Measurements from ENCODE around the gene UBAP1L.
A peak's percentile ranks its signal among the peaks of the same experiment; 100 is the strongest.
"Not testable (repeated sequence)": the region's sequence is repeated elsewhere in the genome, so short reads cannot be mapped to it uniquely, and the experiment has no call there.

Gene UBAP1L

GRCh38 chr15:65054333-65055200 is 60.4 kb downstream of the UBAP1L start:
- Histone ChIP-seq H3K4me1 (ENCODE audit: insufficient read depth, low read length) (no peaks in the 10 kb centered on the region), H3K9me3 (ENCODE audit: insufficient read depth, low read depth, low read length) (no peaks in the 10 kb centered on the region), H3K4me3 (ENCODE audit: low read length) (no peak overlapping the region), H3K9ac (ENCODE audit: low read depth, low read length) (no peak overlapping the region), H3K36me3 (ENCODE audit: insufficient read depth, low read length) (peaks cover 4% of the 10 kb centered on the region; the same call in 1 of the 2 replicates), H3K27ac (ENCODE audit: low read depth, low read length) (no peak overlapping the region), H3K27me3 (ENCODE audit: insufficient read depth, low read length) (no peaks in the 10 kb centered on the region)
- 80% methylated on average over 26 of the region's 26 CpGs for WGBS

GRCh38 chr15:65052956-65053355 is 62.0 kb downstream of the UBAP1L start:
- Histone ChIP-seq H3K27ac (ENCODE audit: low read depth, low read length) (no peak overlapping the region), H3K4me3 (ENCODE audit: low read length) (no peak overlapping the region), H3K36me3 (ENCODE audit: insufficient read depth, low read length) (no peaks in the 10 kb centered on the region), H3K4me1 (ENCODE audit: insufficient read depth, low read length) (no peaks in the 10 kb centered on the region), H3K27me3 (ENCODE audit: insufficient read depth, low read length) (no peaks in the 10 kb centered on the region), H3K9me3 (ENCODE audit: insufficient read depth, low read depth, low read length) (no peaks in the 10 kb centered on the region), H3K9ac (ENCODE audit: low read depth, low read length) (no peak overlapping the region)
- 94% methylated on average over 2 of the region's 2 CpGs for WGBS

- no peak overlapping the region for H3K27ac ChIP-seq (ENCODE audit: low read depth, low read length)
- no peak overlapping the region for H3K9ac ChIP-seq (ENCODE audit: low read depth, low read length)
- no peaks in the 10 kb centered on the region for H3K4me1 ChIP-seq (ENCODE audit: insufficient read depth, low read length)
- H3K9me3 ChIP-seq (ENCODE audit: insufficient read depth, low read depth, low read length) = no peaks in the 10 kb centered on the region
- H3K4me3 ChIP-seq (ENCODE audit: low read length) = no peak overlapping the region
- no peaks in the 10 kb centered on the region for H3K27me3 ChIP-seq (ENCODE audit: insufficient read depth, low read length)
- H3K36me3 ChIP-seq (ENCODE audit: insufficient read depth, low read length) = no peaks in the 10 kb centered on the region
- 96% methylated on average over 2 of the region's 2 CpGs for WGBS
Observed at GRCh38 chr15:65051266-65051665, 63.7 kb downstream of the UBAP1L start.

GRCh38 chr15:65050270-65050669 is 64.7 kb downstream of the UBAP1L start:
- H3K4me3 ChIP-seq (ENCODE audit: low read length) = no peak overlapping the region
- WGBS = 94% methylated on average over 4 of the region's 4 CpGs
- no peaks in the 10 kb centered on the region for H3K4me1 ChIP-seq (ENCODE audit: insufficient read depth, low read length)
- H3K36me3 ChIP-seq (ENCODE audit: insufficient read depth, low read length) = no peaks in the 10 kb centered on the region
- no peaks in the 10 kb centered on the region for H3K27me3 ChIP-seq (ENCODE audit: insufficient read depth, low read length)
- no peaks in the 10 kb centered on the region for H3K9me3 ChIP-seq (ENCODE audit: insufficient read depth, low read depth, low read length)
- H3K9ac ChIP-seq (ENCODE audit: low read depth, low read length) = no peak overlapping the region
- no peak overlapping the region for H3K27ac ChIP-seq (ENCODE audit: low read depth, low read length)

GRCh38 chr15:65049418-65049840 is 65.6 kb downstream of the UBAP1L start:
- H3K27ac ChIP-seq (ENCODE audit: low read depth, low read length) = no peak overlapping the region
- H3K9me3 ChIP-seq (ENCODE audit: insufficient read depth, low read depth, low read length) = no peaks in the 10 kb centered on the region
- no peaks in the 10 kb centered on the region for H3K4me1 ChIP-seq (ENCODE audit: insufficient read depth, low read length)
- 9% methylated on average over 19 of the region's 19 CpGs for WGBS
- H3K36me3 ChIP-seq (ENCODE audit: insufficient read depth, low read length) = no peaks in the 10 kb centered on the region
- no peaks in the 10 kb centered on the region for H3K27me3 ChIP-seq (ENCODE audit: insufficient read depth, low read length)
- no peak overlapping the region for H3K9ac ChIP-seq (ENCODE audit: low read depth, low read length)
- peak overlapping the region; percentile 28 for H3K4me3 ChIP-seq (ENCODE audit: low read length)

- H3K27me3 ChIP-seq (ENCODE audit: insufficient read depth, low read length) = no peaks in the 10 kb centered on the region
- H3K27ac ChIP-seq (ENCODE audit: low read depth, low read length) = no peak overlapping the region
- no peaks in the 10 kb centered on the region for H3K9me3 ChIP-seq (ENCODE audit: insufficient read depth, low read depth, low read length)
- WGBS = 95% methylated on average over 2 of the region's 2 CpGs
- H3K4me3 ChIP-seq (ENCODE audit: low read length) = no peak overlapping the region
- no peaks in the 10 kb centered on the region for H3K36me3 ChIP-seq (ENCODE audit: insufficient read depth, low read length)
- no peak overlapping the region for H3K9ac ChIP-seq (ENCODE audit: low read depth, low read length)
- H3K4me1 ChIP-seq (ENCODE audit: insufficient read depth, low read length) = no peaks in the 10 kb centered on the region
Observed at GRCh38 chr15:65048241-65048640, 66.8 kb downstream of the UBAP1L start.

GRCh38 chr15:65044724-65045481 is 70.1 kb downstream of the UBAP1L start, which contains the start of gene SLC51B:
SLC51B (plus strand) TSS chr15:65045387; CDS start chr15:65050005, 4,618 bp downstream.
- no peak within 1 kb of the TSS for H3K27ac ChIP-seq (ENCODE audit: low read depth, low read length)
- no peaks in the 10 kb centered on the region for H3K9me3 ChIP-seq (ENCODE audit: insufficient read depth, low read depth, low read length)
- H3K36me3 ChIP-seq (ENCODE audit: insufficient read depth, low read length) = no peaks in the 10 kb centered on the region
- no peak within 1 kb of the TSS for H3K9ac ChIP-seq (ENCODE audit: low read depth, low read length)
- no peak within 1 kb of the TSS for H3K4me3 ChIP-seq (ENCODE audit: low read length)
- WGBS = 88% methylated on average over 7 of the region's 7 CpGs
- H3K4me1 ChIP-seq (ENCODE audit: insufficient read depth, low read length) = no peaks in the 10 kb centered on the region
- no peaks in the 10 kb centered on the region for H3K27me3 ChIP-seq (ENCODE audit: insufficient read depth, low read length)

GRCh38 chr15:65044218-65044617 is 70.8 kb downstream of the UBAP1L start:
- not testable (repeated sequence) for H3K4me3 ChIP-seq (ENCODE audit: low read length); H3K9me3 ChIP-seq (ENCODE audit: insufficient read depth, low read depth, low read length); H3K27ac ChIP-seq (ENCODE audit: low read depth, low read length); H3K9ac ChIP-seq (ENCODE audit: low read depth, low read length); H3K36me3 ChIP-seq (ENCODE audit: insufficient read depth, low read length); H3K27me3 ChIP-seq (ENCODE audit: insufficient read depth, low read length); H3K4me1 ChIP-seq (ENCODE audit: insufficient read depth, low read length)
- 92% methylated on average over 5 of the region's 5 CpGs for WGBS

- Histone ChIP-seq H3K4me3 (ENCODE audit: low read length) (no peak overlapping the region), H3K36me3 (ENCODE audit: insufficient read depth, low read length) (no peaks in the 10 kb centered on the region), H3K9me3 (ENCODE audit: insufficient read depth, low read depth, low read length) (no peaks in the 10 kb centered on the region), H3K27me3 (ENCODE audit: insufficient read depth, low read length) (no peaks in the 10 kb centered on the region), H3K4me1 (ENCODE audit: insufficient read depth, low read length) (no peaks in the 10 kb centered on the region), H3K27ac (ENCODE audit: low read depth, low read length) (no peak overlapping the region), H3K9ac (ENCODE audit: low read depth, low read length) (no peak overlapping the region)
- WGBS = 90% methylated on average over 4 of the region's 4 CpGs
Observed at GRCh38 chr15:65042776-65043327, 72.1 kb downstream of the UBAP1L start.

Measured in HUES64 (cell line).